T-helper 2 cell (primary cell): ENCODE measurements around the gene SPATA9.
"Not testable (repeated sequence)": the region's sequence is repeated elsewhere in the genome, so short reads cannot be mapped to it uniquely, and the experiment has no call there.

Experiments
- DNase-seq, 5 experiments: peaks; one replicate each; pipeline versions ENCODE4 v3.0.0 to v3.0.0-alpha.2; 2012 to 2022

SPATA9 gene

GRCh38 chr5:95673081-95673480 lies 9.7 kb downstream of the SPATA9 start:
- no peak for DNase-seq

GRCh38 chr5:95672641-95673040 lies 10.2 kb downstream of the SPATA9 start:
- DNase-seq: no peak

- DNase-seq: no peak
These were observed 11.0 kb downstream of the SPATA9 start for GRCh38 chr5:95671826-95672225.

- no peak for DNase-seq
These were observed 12.2 kb downstream of the SPATA9 start for GRCh38 chr5:95670568-95670967.

- no peak for DNase-seq
These were observed 12.8 kb downstream of the SPATA9 start for GRCh38 chr5:95669985-95670384.

- no peak for DNase-seq
These were observed 13.3 kb downstream of the SPATA9 start for GRCh38 chr5:95669540-95669939.

GRCh38 chr5:95668728-95669127 lies 14.1 kb downstream of the SPATA9 start:
- no peak for DNase-seq

GRCh38 chr5:95668216-95668615 lies 14.6 kb downstream of the SPATA9 start:
- no peak for DNase-seq

GRCh38 chr5:95667678-95668077 lies 15.1 kb downstream of the SPATA9 start:
- no peak for DNase-seq

- DNase-seq: no peak
These were observed 15.7 kb downstream of the SPATA9 start for GRCh38 chr5:95667061-95667618.

GRCh38 chr5:95664204-95664786 lies 18.5 kb downstream of the SPATA9 start:
- peak in 1 of 5 experiments; percentile 40 for DNase-seq

- DNase-seq: no peak
These were observed 19.8 kb downstream of the SPATA9 start for GRCh38 chr5:95662946-95663345.

GRCh38 chr5:95660060-95660459 lies 22.7 kb downstream of the SPATA9 start:
- DNase-seq: no peak

- no peak for DNase-seq
These were observed 27.2 kb downstream of the SPATA9 start for GRCh38 chr5:95655575-95655974.

- DNase-seq: no peak
These were observed 28.6 kb downstream of the SPATA9 start for GRCh38 chr5:95654196-95654595.

GRCh38 chr5:95652849-95653248 lies 29.9 kb downstream of the SPATA9 start:
- DNase-seq: no peak

GRCh38 chr5:95649842-95650620 lies 32.8 kb downstream of the SPATA9 start:
- no peak for DNase-seq

- no peak for DNase-seq
These were observed 33.5 kb downstream of the SPATA9 start for GRCh38 chr5:95649274-95649673.

GRCh38 chr5:95647886-95648860 lies 34.6 kb downstream of the SPATA9 start:
- peak in 1 of 5 experiments; percentile 78 for DNase-seq

GRCh38 chr5:95646569-95647431 lies 36.0 kb downstream of the SPATA9 start, which contains the start of gene RFESD:
TSS of gene RFESD (plus strand) at chr5:95646777. CDS start at chr5:95652272, 5,495 bp downstream.
- peak; percentile 87 to 98 (median 90) for DNase-seq

GRCh38 chr5:95646226-95646568 lies 36.6 kb downstream of the SPATA9 start:
- not testable (repeated sequence) for DNase-seq
